ENCODE results near the gene ZNF366.

DNA sequence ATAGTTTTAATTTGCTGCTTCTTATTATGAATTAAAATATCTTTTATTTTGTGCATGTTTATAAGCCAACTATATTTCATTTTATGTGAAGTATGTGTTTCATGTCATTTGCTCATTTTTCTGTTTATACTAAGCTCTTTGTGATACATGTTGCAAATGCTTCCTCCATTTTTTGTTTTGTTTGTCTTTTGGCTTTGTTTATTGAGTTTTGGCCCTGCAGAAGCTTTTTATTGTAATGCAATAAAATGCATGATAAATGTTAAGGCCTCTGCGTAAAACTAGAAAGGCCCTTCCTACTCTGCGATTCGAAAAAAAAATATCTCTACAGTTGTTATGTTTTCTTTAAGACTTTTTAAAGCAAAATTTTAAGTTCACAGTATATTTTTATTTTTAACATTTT is 9.4 kb downstream of the ZNF366 start:
- TF ChIP-seq CTCF (IDR thresholded peaks at IDR 0.05): no peak
- TF ChIP-seq POLR2A (IDR thresholded peaks at IDR 0.05): no peak

Measured in uterus (tissue), 2 donors.